NT2/D1 (cell line): Measurements from ENCODE around the gene GRAMD2B.
"Not testable (repeated sequence)": the region's sequence is repeated elsewhere in the genome, so short reads cannot be mapped to it uniquely, and the experiment has no call there.

Source experiments
- DNase-seq: peaks from one replicate; pipeline ENCODE4 v3.0.0-alpha.2; 2011; ENCODE audit warnings: low read depth, low spot score
- H3K27me3 ChIP-seq: 2 replicates; pipeline ENCODE4 v1.6.0; 2011; ENCODE audit warnings: mild to moderate bottlenecking; ENCODE audit not compliant: insufficient read length, insufficient read depth
- H3K36me3 ChIP-seq: 2 replicates; pipeline ENCODE4 v1.6.1; 2011; ENCODE audit warnings: mild to moderate bottlenecking, low read length, mixed read lengths; ENCODE audit not compliant: insufficient read depth, insufficient read length
- H3K4me1 ChIP-seq: 2 replicates; pipeline ENCODE4 v1.5.1; 2011; ENCODE audit not compliant: insufficient read depth, insufficient read length
- H3K4me3 ChIP-seq: 2 replicates; pipeline ENCODE4 v1.5.1; 2011; ENCODE audit warnings: low read depth; ENCODE audit not compliant: insufficient read length
- H3K9ac ChIP-seq: 2 replicates; pipeline ENCODE4 v1.6.0; 2011; ENCODE audit warnings: low read depth; ENCODE audit not compliant: insufficient read length
- H3K9me3 ChIP-seq: 2 replicates; pipeline ENCODE4 v1.5.1; 2011; ENCODE audit warnings: mild to moderate bottlenecking, low read length; ENCODE audit not compliant: insufficient read depth
- SUZ12 ChIP-seq: IDR thresholded peaks from 2 replicates; pipeline ENCODE4 v1.6.1; 2011; ENCODE audit not compliant: insufficient read length, insufficient read depth; ENCODE audit errors: extremely low read depth
- YY1 ChIP-seq: IDR thresholded peaks from 2 replicates; pipeline ENCODE4 v1.6.1; 2011; ENCODE audit not compliant: insufficient read length, insufficient read depth
- ZNF274 ChIP-seq: IDR thresholded peaks from 2 replicates; pipeline ENCODE4 v1.6.1; 2011; ENCODE audit warnings: mild to moderate bottlenecking, low read depth, low read length

The GRAMD2B gene

GRCh38 chr5:126422994-126423788 is at the start of gene GRAMD2B:
GRAMD2B (plus strand) TSS chr5:126423409; CDS start chr5:126423607, 198 bp downstream.
- Histone ChIP-seq H3K4me3 (peak within 1 kb of the TSS; percentile 62), H3K36me3 (no peaks in the 10 kb centered on the region), H3K9ac (peak within 1 kb of the TSS; percentile 83), H3K4me1 (no peaks in the 10 kb centered on the region), H3K9me3 (no peaks in the 10 kb centered on the region), H3K27me3 (peaks cover 4% of the 10 kb centered on the region)
- no peak for TF ChIP-seq YY1
- no peak for TF ChIP-seq ZNF274
- TF ChIP-seq SUZ12 = no peak
- DNase-seq = peak; percentile 25

GRCh38 chr5:126374109-126374416 is 49.1 kb upstream of the GRAMD2B start:
- no peak overlapping the region for H3K9ac ChIP-seq
- no peak overlapping the region for H3K4me3 ChIP-seq
- DNase-seq = no peak
- H3K36me3 ChIP-seq = no peaks in the 10 kb centered on the region
- TF ChIP-seq SUZ12 = no peak
- no peak for TF ChIP-seq ZNF274
- no peak for TF ChIP-seq YY1
- peaks cover 3% of the 10 kb centered on the region for H3K4me1 ChIP-seq
- H3K27me3 ChIP-seq = no peaks in the 10 kb centered on the region
- no peaks in the 10 kb centered on the region for H3K9me3 ChIP-seq

- DNase-seq = no peak
These were observed 46.8 kb upstream of the GRAMD2B start for GRCh38 chr5:126376443-126376842.

GRCh38 chr5:126377424-126377823 is 45.8 kb upstream of the GRAMD2B start:
- no peak overlapping the region for H3K4me3 ChIP-seq
- H3K9me3 ChIP-seq = no peaks in the 10 kb centered on the region
- DNase-seq = no peak
- H3K36me3 ChIP-seq = no peaks in the 10 kb centered on the region
- no peaks in the 10 kb centered on the region for H3K27me3 ChIP-seq
- no peaks in the 10 kb centered on the region for H3K4me1 ChIP-seq
- no peak for TF ChIP-seq YY1
- TF ChIP-seq ZNF274 = no peak
- no peak for TF ChIP-seq SUZ12
- no peak overlapping the region for H3K9ac ChIP-seq

More at GRCh38 chr5:126376443-126376842, 46.8 kb upstream of the GRAMD2B start:
- H3K27me3 ChIP-seq = no peaks in the 10 kb centered on the region
- H3K4me1 ChIP-seq = no peaks in the 10 kb centered on the region
- no peak for TF ChIP-seq YY1
- TF ChIP-seq SUZ12 = no peak
- TF ChIP-seq ZNF274 = no peak
- no peak overlapping the region for H3K9ac ChIP-seq
- no peaks in the 10 kb centered on the region for H3K9me3 ChIP-seq
- no peak overlapping the region for H3K4me3 ChIP-seq
- H3K36me3 ChIP-seq = no peaks in the 10 kb centered on the region

GRCh38 chr5:126380316-126380715 is 42.9 kb upstream of the GRAMD2B start:
- not testable (repeated sequence) for H3K9ac ChIP-seq, H3K27me3 ChIP-seq, H3K9me3 ChIP-seq, H3K4me3 ChIP-seq, DNase-seq, H3K36me3 ChIP-seq, H3K4me1 ChIP-seq

- Histone ChIP-seq H3K36me3 (no peaks in the 10 kb centered on the region), H3K27me3 (no peaks in the 10 kb centered on the region), H3K4me1 (no peaks in the 10 kb centered on the region), H3K9ac (no peak overlapping the region), H3K4me3 (no peak overlapping the region), H3K9me3 (no peaks in the 10 kb centered on the region)
- no peak for DNase-seq
- TF ChIP-seq ZNF274 (no peak), YY1 (no peak), SUZ12 (no peak)
These were observed 40.0 kb upstream of the GRAMD2B start for GRCh38 chr5:126383246-126383645.

GRCh38 chr5:126383776-126384175 is 39.4 kb upstream of the GRAMD2B start:
- H3K4me1 ChIP-seq = no peaks in the 10 kb centered on the region
- H3K4me3 ChIP-seq = no peak overlapping the region
- TF ChIP-seq SUZ12 (no peak), ZNF274 (no peak)
- no peak for DNase-seq
- no peaks in the 10 kb centered on the region for H3K27me3 ChIP-seq
- no peaks in the 10 kb centered on the region for H3K36me3 ChIP-seq
- H3K9ac ChIP-seq = no peak overlapping the region
- no peaks in the 10 kb centered on the region for H3K9me3 ChIP-seq
